Natural killer cell (primary cell): ENCODE results near the gene PI16. TPM values are rescaled to one million over a fixed set of nuclear protein-coding genes. Genes with fewer than 3 reads are reported as not detected.

Source experiments
- ATAC-seq, 3 donors: fragments of 150-1000 bp in 2 of 3; fragments of 200-7000 bp in 1 of 3; cut with Tn5 transposase; 1 replicate in 1 of 3; 2 replicates in 2 of 3; pipeline ENCODE4 v1.10.0; 2021; ENCODE audit warnings: mild to moderate bottlenecking in 2 of 3, moderate library complexity in 2 of 3
- DNase-seq, 2 donors: peaks; one replicate each; pipeline versions ENCODE4 v3.0.0 to v3.0.0-alpha.2; 2013 to 2021; ENCODE audit warnings: mixed read lengths in 1 of 2
- H3K27ac ChIP-seq: one replicate; pipeline ENCODE4 v1.5.1; 2013; ENCODE audit warnings: mild to moderate bottlenecking, low read length
- H3K27me3 ChIP-seq: one replicate; pipeline ENCODE4 v1.6.1; 2013; ENCODE audit warnings: low read length; ENCODE audit not compliant: control insufficient read depth, insufficient read depth
- H3K36me3 ChIP-seq: one replicate; pipeline ENCODE4 v1.6.1; 2013; ENCODE audit warnings: low read length; ENCODE audit not compliant: control insufficient read depth, insufficient read depth
- H3K4me1 ChIP-seq: one replicate; pipeline ENCODE4 v1.6.1; 2013; ENCODE audit warnings: low read length; ENCODE audit not compliant: control insufficient read depth, insufficient read depth
- H3K4me3 ChIP-seq: one replicate; pipeline ENCODE4 v1.5.1; 2013; ENCODE audit warnings: low read length
- H3K9me3 ChIP-seq: one replicate; pipeline ENCODE4 v1.6.1; 2013; ENCODE audit warnings: low read length; ENCODE audit not compliant: control insufficient read depth, insufficient read depth
- H3K27ac Mint-ChIP-seq, 2 donors: one replicate each; pipeline ENCODE4 v1.8.0; 2022; ENCODE audit warnings: mild to moderate bottlenecking in 2 of 2, mixed read lengths in 2 of 2, moderate library complexity in 1 of 2
- H3K27me3 Mint-ChIP-seq, 2 donors: one replicate each; pipeline ENCODE4 v1.8.0; 2022; ENCODE audit warnings: low read depth in 2 of 2, mixed read lengths in 2 of 2
- H3K36me3 Mint-ChIP-seq: one replicate; pipeline ENCODE4 v1.8.0; 2022; ENCODE audit warnings: mixed read lengths
- H3K4me1 Mint-ChIP-seq, 2 donors: one replicate each; pipeline ENCODE4 v1.8.0; 2022; ENCODE audit warnings: mixed read lengths in 2 of 2
- H3K4me3 Mint-ChIP-seq: one replicate; pipeline ENCODE4 v1.8.0; 2022; ENCODE audit warnings: mild to moderate bottlenecking, moderate library complexity, mixed read lengths
- H3K9me3 Mint-ChIP-seq, 2 donors: one replicate each; pipeline ENCODE4 v1.8.0; 2022; ENCODE audit warnings: mixed read lengths in 2 of 2
- CTCF ChIP-seq: fragments of 200-600 bp; IDR thresholded peaks from one replicate; pipeline ENCODE4 v1.8.0; 2022; ENCODE audit warnings: antibody characterized with exemption
- WGBS: methylation state at CpG from one replicate; pipeline ENCODE4 v1.1.7; 2013; ENCODE audit warnings: missing lambda C conversion rate; ENCODE audit not compliant: insufficient coverage; 5-methylcytosine and 5-hydroxymethylcytosine counted together
- intact Hi-C: fragments of 100-400 bp; cut with micrococcal nuclease; formaldehyde crosslinking; loops from one replicate; pipeline ENCODE4 v1.14.2; 2022
- total RNA-seq, 4 donors: library from RNA; stranded (reverse); fragments of 120-200 nt in 1 of 4; gene quantifications; one replicate each; pipeline versions ENCODE4 v1.2.3 to v1.2.4, GENCODE V29; 2013 to 2022

Gene PI16
- total RNA-seq, 3 donors from 2014 or later (not counting 1 experiment from before 2014, with no cell fraction given), result 0.33 to 1.8 (median 1.1) TPM

GRCh38 chr6:37005827-37006567 is 51.5 kb downstream of the PI16 start:
- Mint-ChIP-seq H3K4me3 (peak overlapping the region; percentile 65), H3K27me3 (no peaks in the 10 kb centered on the region), H3K36me3 (no peaks in the 10 kb centered on the region), H3K27ac (peak overlapping the region; percentile 56 to 68), H3K9me3 (no peaks in the 10 kb centered on the region), H3K4me1 (peaks cover 22 to 28% of the 10 kb centered on the region in 2 donors)
- Histone ChIP-seq H3K4me3 (peak overlapping the region; percentile 60), H3K36me3 (peaks cover 2% of the 10 kb centered on the region), H3K27ac (peak overlapping the region; percentile 69), H3K27me3 (no peaks in the 10 kb centered on the region), H3K4me1 (peaks cover 45% of the 10 kb centered on the region), H3K9me3 (no peaks in the 10 kb centered on the region)
- DNase-seq (peak in 1 of 2 donors; percentile 35), ATAC-seq (peak in 2 of 3 donors; percentile 9 to 28)
- WGBS, result 58% methylated on average over 10 of the region's 13 CpGs
- TF ChIP-seq CTCF, result no peak
- intact Hi-C loops, result no loop called here

- Histone ChIP-seq H3K4me3 (peak overlapping the region; percentile 60), H3K36me3 (peaks cover 4% of the 10 kb centered on the region), H3K27ac (peak overlapping the region; percentile 50), H3K27me3 (no peaks in the 10 kb centered on the region), H3K4me1 (peaks cover 45% of the 10 kb centered on the region), H3K9me3 (no peaks in the 10 kb centered on the region)
- H3K4me3 Mint-ChIP-seq, result peak overlapping the region; percentile 37
- H3K27ac Mint-ChIP-seq, result peak overlapping the region; percentile 56 to 68
- no peak for ATAC-seq
- no peaks in the 10 kb centered on the region for H3K27me3 Mint-ChIP-seq
- no peak for DNase-seq
- H3K9me3 Mint-ChIP-seq, result no peaks in the 10 kb centered on the region
- intact Hi-C loops, result no loop called here
- peaks cover 22 to 28% of the 10 kb centered on the region in 2 donors for H3K4me1 Mint-ChIP-seq
- 86% methylated on average over 5 of the region's 5 CpGs for WGBS
- TF ChIP-seq CTCF, result no peak
- H3K36me3 Mint-ChIP-seq, result no peaks in the 10 kb centered on the region
These were observed 52.3 kb downstream of the PI16 start for GRCh38 chr6:37006793-37007339.

GRCh38 chr6:37007340-37008043 is 53.0 kb downstream of the PI16 start:
- H3K27me3 Mint-ChIP-seq, result no peaks in the 10 kb centered on the region
- peak in 1 of 3 donors; percentile 22 for ATAC-seq
- Histone ChIP-seq H3K4me3 (peak overlapping the region; percentile 60), H3K27ac (peak overlapping the region; percentile 50), H3K9me3 (no peaks in the 10 kb centered on the region), H3K4me1 (peaks cover 45% of the 10 kb centered on the region), H3K36me3 (peaks cover 4% of the 10 kb centered on the region), H3K27me3 (no peaks in the 10 kb centered on the region)
- peaks cover 22 to 28% of the 10 kb centered on the region in 2 donors for H3K4me1 Mint-ChIP-seq
- DNase-seq, result no peak
- H3K9me3 Mint-ChIP-seq, result no peaks in the 10 kb centered on the region
- intact Hi-C loops, result no loop called here
- 50% methylated on average over 12 of the region's 12 CpGs for WGBS
- no peaks in the 10 kb centered on the region for H3K36me3 Mint-ChIP-seq
- no peak for TF ChIP-seq CTCF
- no peak overlapping the region for H3K4me3 Mint-ChIP-seq
- H3K27ac Mint-ChIP-seq, result peak overlapping the region in 1 of 2 donors; percentile 68
